Measurements from ENCODE around the gene PLA2G2F.
A peak's percentile ranks its signal among the peaks of the same experiment; 100 is the strongest.

The PLA2G2F gene

GRCh38 chr1:20143318-20143717 is 4.2 kb downstream of the PLA2G2F start:
- no peak for DNase-seq (ENCODE audit: low spot score)

GRCh38 chr1:20143734-20144565 is 4.8 kb downstream of the PLA2G2F start:
- no peak for DNase-seq (ENCODE audit: low spot score)

- DNase-seq (ENCODE audit: low spot score): no peak
Measured at GRCh38 chr1:20147846-20148570, 8.9 kb downstream of the PLA2G2F start.

- no peak for DNase-seq (ENCODE audit: low spot score)
Measured at GRCh38 chr1:20148571-20149500, 9.7 kb downstream of the PLA2G2F start.

GRCh38 chr1:20149601-20150325 is 10.6 kb downstream of the PLA2G2F start:
- DNase-seq (ENCODE audit: low spot score): no peak

- no peak for DNase-seq (ENCODE audit: low spot score)
Measured at GRCh38 chr1:20150326-20150705, 11.2 kb downstream of the PLA2G2F start.

- DNase-seq (ENCODE audit: low spot score): no peak
Measured at GRCh38 chr1:20150969-20151368, 11.8 kb downstream of the PLA2G2F start.

- peak; percentile 69 for DNase-seq (ENCODE audit: low spot score)
Measured at GRCh38 chr1:20151906-20152598, 12.9 kb downstream of the PLA2G2F start.

- DNase-seq (ENCODE audit: low spot score): peak; percentile 18
Measured at GRCh38 chr1:20152599-20152930, 13.4 kb downstream of the PLA2G2F start.

- DNase-seq (ENCODE audit: low spot score): peak; percentile 70
Measured at GRCh38 chr1:20153000-20153418, 13.9 kb downstream of the PLA2G2F start.

- no peak for DNase-seq (ENCODE audit: low spot score)
Measured at GRCh38 chr1:20154301-20154831, 15.2 kb downstream of the PLA2G2F start.

GRCh38 chr1:20158358-20159070 is 19.4 kb downstream of the PLA2G2F start:
- no peak for DNase-seq (ENCODE audit: low spot score)

GRCh38 chr1:20160034-20160433 is 20.9 kb downstream of the PLA2G2F start:
- DNase-seq (ENCODE audit: low spot score): no peak

GRCh38 chr1:20164694-20165202 is 25.6 kb downstream of the PLA2G2F start:
- DNase-seq (ENCODE audit: low spot score): peak; percentile 80

GRCh38 chr1:20165522-20165951 is 26.4 kb downstream of the PLA2G2F start:
- no peak for DNase-seq (ENCODE audit: low spot score)

- DNase-seq (ENCODE audit: low spot score): no peak
Measured at GRCh38 chr1:20166051-20166450, 26.9 kb downstream of the PLA2G2F start.

- no peak for DNase-seq (ENCODE audit: low spot score)
Measured at GRCh38 chr1:20167126-20167525, 28.0 kb downstream of the PLA2G2F start.

GRCh38 chr1:20168564-20169491 is 29.7 kb downstream of the PLA2G2F start:
- DNase-seq (ENCODE audit: low spot score): no peak

- DNase-seq (ENCODE audit: low spot score): no peak
Measured at GRCh38 chr1:20169932-20170331, 30.8 kb downstream of the PLA2G2F start.
